ENCODE data around the gene TNS3.

GRCh38 chr7:47521011-47521795, 60.7 kb downstream of the TNS3 start:
- TF ChIP-seq CTCF (conservative IDR thresholded peaks at IDR 0.05) = no peak
- TF ChIP-seq EZH2 (IDR thresholded peaks at IDR 0.05; ENCODE audit: low read depth) = no peak
